Peyer's patch (tissue), 4 donors: ENCODE results near the gene GRIK3.

Experiments used
- POLR2A ChIP-seq, 2 donors: fragments of 450-650 bp; IDR thresholded peaks; one replicate each; pipeline ENCODE4 v1.5.1; 2017; ENCODE audit warnings: antibody characterized with exemption in 2 of 2, mild to moderate bottlenecking in 2 of 2, moderate library complexity in 2 of 2
- TF ChIP-seq, protein P1 (sequence below), 6 experiments: fragments of 450-650 bp in 4 of 6; fragments of 200-600 bp in 2 of 6; sonication (generic) in 1 of 6; IDR thresholded peaks; one replicate each; pipeline ENCODE4 v1.5.1; 2017 to 2019; ENCODE audit warnings: antibody characterized with exemption in 6 of 6, mild to moderate bottlenecking in 3 of 6, moderate library complexity in 1 of 6

- TF ChIP-seq, protein P1, sequence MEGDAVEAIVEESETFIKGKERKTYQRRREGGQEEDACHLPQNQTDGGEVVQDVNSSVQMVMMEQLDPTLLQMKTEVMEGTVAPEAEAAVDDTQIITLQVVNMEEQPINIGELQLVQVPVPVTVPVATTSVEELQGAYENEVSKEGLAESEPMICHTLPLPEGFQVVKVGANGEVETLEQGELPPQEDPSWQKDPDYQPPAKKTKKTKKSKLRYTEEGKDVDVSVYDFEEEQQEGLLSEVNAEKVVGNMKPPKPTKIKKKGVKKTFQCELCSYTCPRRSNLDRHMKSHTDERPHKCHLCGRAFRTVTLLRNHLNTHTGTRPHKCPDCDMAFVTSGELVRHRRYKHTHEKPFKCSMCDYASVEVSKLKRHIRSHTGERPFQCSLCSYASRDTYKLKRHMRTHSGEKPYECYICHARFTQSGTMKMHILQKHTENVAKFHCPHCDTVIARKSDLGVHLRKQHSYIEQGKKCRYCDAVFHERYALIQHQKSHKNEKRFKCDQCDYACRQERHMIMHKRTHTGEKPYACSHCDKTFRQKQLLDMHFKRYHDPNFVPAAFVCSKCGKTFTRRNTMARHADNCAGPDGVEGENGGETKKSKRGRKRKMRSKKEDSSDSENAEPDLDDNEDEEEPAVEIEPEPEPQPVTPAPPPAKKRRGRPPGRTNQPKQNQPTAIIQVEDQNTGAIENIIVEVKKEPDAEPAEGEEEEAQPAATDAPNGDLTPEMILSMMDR (IDR thresholded peaks at IDR 0.05): no peak
- TF ChIP-seq POLR2A (IDR thresholded peaks at IDR 0.05): no peak
Observed at GRCh38 chr1:36942148-36942547, 92.2 kb downstream of the GRIK3 start.
